H1 (cell line): Measurements from ENCODE around the gene ITGAV. TPM values are rescaled to one million over a fixed set of nuclear protein-coding genes. Genes with fewer than 3 reads are reported as not detected.

Experiments used
- CTCF ChIA-PET: fragments of 300-600 bp; sonication (Branson Sonifier 250); formaldehyde crosslinking; loops from one replicate; lab custom pipeline; 2021; ENCODE audit not compliant: partially characterized antibody; lab: Charles Lee
- POLR2A ChIA-PET: fragments of 300-600 bp; sonication (Branson Sonifier 250); formaldehyde crosslinking; loops from one replicate; lab custom pipeline; 2021; ENCODE audit warnings: inconsistent platforms; ENCODE audit not compliant: partially characterized antibody; lab: Charles Lee
- DNase-seq, 2 experiments: peaks; one replicate each; pipeline versions ENCODE4 v3.0.0 to v3.0.0-alpha.2; 2010 to 2022; ENCODE audit warnings: low spot score in 2 of 2, low read depth in 1 of 2, mixed read lengths in 1 of 2
- FAIRE-seq: peaks from 2 replicates; lab custom pipeline; 2011; peaks lifted over from hg19 to GRCh38; lab: Jason Lieb, UNC
- H2AFZ ChIP-seq: 2 replicates; pipeline ENCODE4 v1.8.1; 2012; ENCODE audit warnings: low read length, inconsistent platforms
- H2AK5ac ChIP-seq: 2 replicates; pipeline ENCODE4 v1.6.1; 2013; ENCODE audit warnings: low read depth, low read length
- H2BK120ac ChIP-seq: replicated peaks from 2 replicates; pipeline ENCODE3; 2013; ENCODE audit warnings: low read depth, low read length, inconsistent platforms
- H2BK12ac ChIP-seq: 2 replicates; pipeline ENCODE4 v1.6.1; 2013; ENCODE audit warnings: low read depth, low read length
- H2BK15ac ChIP-seq: 2 replicates; pipeline ENCODE4 v1.6.1; 2013; ENCODE audit warnings: low read length
- H2BK20ac ChIP-seq: 2 replicates; pipeline ENCODE4 v1.6.1; 2013; ENCODE audit warnings: low read length
- H2BK5ac ChIP-seq: 2 replicates; pipeline ENCODE4 v1.6.1; 2013; ENCODE audit warnings: low read depth, low read length
- H3K14ac ChIP-seq: 2 replicates; pipeline ENCODE4 v1.6.1; 2013; ENCODE audit warnings: inconsistent platforms; ENCODE audit not compliant: insufficient read length
- H3K18ac ChIP-seq: 2 replicates; pipeline ENCODE4 v1.6.1; 2013; ENCODE audit warnings: low read length; ENCODE audit errors: extremely low read depth
- H3K23ac ChIP-seq: 2 replicates; pipeline ENCODE4 v1.6.1; 2013; ENCODE audit warnings: inconsistent platforms; ENCODE audit not compliant: insufficient read length
- H3K23me2 ChIP-seq: 2 replicates; pipeline ENCODE4 v1.6.1; 2013; ENCODE audit warnings: low read depth, low read length
- H3K27ac ChIP-seq: 2 replicates; pipeline ENCODE4 v1.6.1; 2011; ENCODE audit warnings: low read depth, low read length, inconsistent platforms
- H3K27me3 ChIP-seq, 4 experiments: replicated peaks in 1 of 4; 1 replicate in 1 of 4; 2 replicates in 3 of 4; pipeline versions ENCODE4 v1.6.1 to v1.8.1; 2011 to 2013; ENCODE audit warnings: low read length in 3 of 4, mild to moderate bottlenecking in 3 of 4, inconsistent platforms in 2 of 4, mixed read lengths in 2 of 4, moderate library complexity in 1 of 4; ENCODE audit not compliant: control insufficient read depth in 3 of 4, insufficient read depth in 3 of 4; ENCODE audit errors: extremely low read depth in 1 of 4
- H3K36me3 ChIP-seq, 4 experiments: 2 replicates each; pipeline versions ENCODE4 v1.6.1 to v1.8.1; 2011 to 2013; ENCODE audit warnings: mild to moderate bottlenecking in 4 of 4, low read length in 3 of 4, moderate library complexity in 2 of 4, control low read depth in 1 of 4, inconsistent platforms in 1 of 4; ENCODE audit not compliant: insufficient read depth in 4 of 4, control insufficient read depth in 2 of 4
- H3K4ac ChIP-seq: replicated peaks from 2 replicates; pipeline ENCODE3; 2013; ENCODE audit warnings: low read length, low read depth, mixed read lengths, inconsistent platforms; ENCODE audit not compliant: insufficient read length
- H3K4me1 ChIP-seq, 4 experiments: replicated peaks in 1 of 4; 1 replicate in 1 of 4; 2 replicates in 3 of 4; pipeline versions ENCODE4 v1.6.1 to v1.8.1; 2011 to 2013; ENCODE audit warnings: low read length in 3 of 4, inconsistent platforms in 2 of 4, mixed read lengths in 1 of 4; ENCODE audit not compliant: insufficient read depth in 4 of 4, control insufficient read depth in 3 of 4
- H3K4me2 ChIP-seq, 2 experiments: 2 replicates each; pipeline versions ENCODE4 v1.6.1 to v1.8.1; 2011 to 2013; ENCODE audit warnings: low read depth in 2 of 2, low read length in 2 of 2, control low read depth in 1 of 2, inconsistent platforms in 1 of 2, mild to moderate bottlenecking in 1 of 2; ENCODE audit not compliant: insufficient read depth in 1 of 2
- H3K4me3 ChIP-seq, 4 experiments: fragments of 200-600, 300-600 bp in 1 of 4; sonication (generic), shearing (Covaris generic), sonication (Bioruptor Twin) in 1 of 4; 2 replicates each; pipeline versions ENCODE4 v1.5.1 to v1.8.1; 2011 to 2016; ENCODE audit warnings: low read length in 4 of 4, low read depth in 3 of 4, control low read depth in 2 of 4, inconsistent platforms in 2 of 4, mild to moderate bottlenecking in 2 of 4, mixed read lengths in 1 of 4, moderate library complexity in 1 of 4; ENCODE audit not compliant: insufficient read depth in 2 of 4; ENCODE audit errors: extremely low read depth in 1 of 4
- H3K56ac ChIP-seq: replicated peaks from 2 replicates; pipeline ENCODE3; 2013; ENCODE audit warnings: low read depth, mild to moderate bottlenecking, mixed read lengths, low read length, inconsistent platforms; ENCODE audit not compliant: insufficient read length
- H3K79me1 ChIP-seq: 2 replicates; pipeline ENCODE4 v1.6.1; 2013; ENCODE audit warnings: low read depth, low read length, control low read depth
- H3K79me2 ChIP-seq, 2 experiments: 2 replicates each; pipeline versions ENCODE4 v1.6.1 to v1.8.1; 2012 to 2013; ENCODE audit warnings: low read length in 2 of 2, mild to moderate bottlenecking in 2 of 2, inconsistent platforms in 1 of 2; ENCODE audit not compliant: insufficient read depth in 2 of 2, control insufficient read depth in 1 of 2
- H3K9ac ChIP-seq, 4 experiments: replicated peaks in 1 of 4; 1 replicate in 1 of 4; 2 replicates in 3 of 4; pipeline versions ENCODE4 v1.6.1 to v1.8.1; 2011 to 2013; ENCODE audit warnings: low read depth in 3 of 4, low read length in 3 of 4, control low read depth in 2 of 4, mild to moderate bottlenecking in 2 of 4, moderate library complexity in 2 of 4, inconsistent platforms in 1 of 4; ENCODE audit errors: extremely low read depth in 1 of 4
- H3K9me3 ChIP-seq, 2 experiments: 2 replicates each; pipeline versions ENCODE4 v1.6.1 to v1.8.1; 2012 to 2013; ENCODE audit warnings: mild to moderate bottlenecking in 2 of 2, moderate library complexity in 2 of 2, control low read depth in 1 of 2, inconsistent platforms in 1 of 2, low read depth in 1 of 2, low read length in 1 of 2, mixed read lengths in 1 of 2; ENCODE audit not compliant: insufficient read depth in 2 of 2
- H4K20me1 ChIP-seq, 2 experiments: replicated peaks in 1 of 2; 2 replicates each; pipeline versions ENCODE3 to v1.8.1; 2011 to 2013; ENCODE audit warnings: inconsistent platforms in 2 of 2, low read length in 2 of 2, mild to moderate bottlenecking in 1 of 2; ENCODE audit not compliant: insufficient read depth in 2 of 2, control insufficient read depth in 1 of 2
- H4K5ac ChIP-seq: 2 replicates; pipeline ENCODE4 v1.6.1; 2013; ENCODE audit warnings: low read length, low read depth, mixed read lengths, inconsistent platforms; ENCODE audit not compliant: insufficient read length
- H4K8ac ChIP-seq: 2 replicates; pipeline ENCODE4 v1.8.0; 2013; ENCODE audit warnings: mild to moderate bottlenecking, moderate library complexity, low read length, inconsistent platforms; ENCODE audit not compliant: insufficient read depth; ENCODE audit errors: extremely low read depth
- H4K91ac ChIP-seq: replicated peaks from 2 replicates; pipeline ENCODE3; 2013; ENCODE audit warnings: low read length, mixed read lengths, inconsistent platforms; ENCODE audit not compliant: insufficient read length
- EGR1 ChIP-seq: IDR thresholded peaks from 2 replicates; pipeline ENCODE4 v1.6.1; 2011; ENCODE audit warnings: low read depth, low read length, borderline replicate concordance
- JUN ChIP-seq: IDR thresholded peaks from 2 replicates; pipeline ENCODE4 v1.6.1; 2011; ENCODE audit warnings: low read depth, mild to moderate bottlenecking, improper control_type of control experiment, low read length
- KDM5A ChIP-seq: fragments of 200-600 bp; IDR thresholded peaks from 2 replicates; pipeline ENCODE4 v1.7.1; 2012; ENCODE audit warnings: mild to moderate bottlenecking, low read length, inconsistent platforms, mixed read lengths
- NANOG ChIP-seq: IDR thresholded peaks from 2 replicates; pipeline ENCODE4 v1.6.1; 2011; ENCODE audit warnings: low read length, low read depth, mild to moderate bottlenecking, inconsistent platforms; ENCODE audit not compliant: insufficient read depth, poor library complexity, severe bottlenecking
- NRF1 ChIP-seq: IDR thresholded peaks from 2 replicates; pipeline ENCODE4 v1.6.1; 2011; ENCODE audit warnings: mild to moderate bottlenecking, low read depth, low read length, improper control_type of control experiment
- POLR2A ChIP-seq, 2 experiments: IDR thresholded peaks; 1 replicate in 1 of 2; 2 replicates in 1 of 2; pipeline ENCODE4 v1.6.1; 2011; ENCODE audit warnings: low read depth in 2 of 2, low read length in 2 of 2, mild to moderate bottlenecking in 2 of 2; ENCODE audit errors: control extremely low read depth in 1 of 2
- POLR2AphosphoS5 ChIP-seq: IDR thresholded peaks from 2 replicates; pipeline ENCODE4 v1.6.1; 2011; ENCODE audit warnings: low read depth, low read length
- SP1 ChIP-seq: IDR thresholded peaks from 2 replicates; pipeline ENCODE4 v1.6.1; 2011; ENCODE audit warnings: low read depth, low read length
- SP4 ChIP-seq: IDR thresholded peaks from 2 replicates; pipeline ENCODE4 v1.6.1; 2012; ENCODE audit warnings: low read length, inconsistent platforms
- TAF7 ChIP-seq: optimal IDR thresholded peaks from 2 replicates; pipeline ENCODE3; 2011; ENCODE audit warnings: low read depth, mild to moderate bottlenecking, inconsistent platforms, low read length, moderate library complexity, borderline replicate concordance
- WGBS, 2 experiments: shearing (Covaris generic) in 1 of 2; methylation state at CpG; one replicate each; pipeline versions ENCODE4 v1.1.6 to v1.1.7; 2013 to 2015; ENCODE audit warnings: low lambda C conversion rate in 2 of 2, mixed read lengths in 2 of 2, inconsistent platforms in 1 of 2, low coverage in 1 of 2, missing lambda C conversion rate in 1 of 2; ENCODE audit not compliant: insufficient replicate concordance in 2 of 2, insufficient coverage in 1 of 2, insufficient read length in 1 of 2; ENCODE audit errors: extremely low coverage in 1 of 2, missing lambda C conversion rate in 1 of 2; 5-methylcytosine and 5-hydroxymethylcytosine counted together
- polyA plus RNA-seq, 7 experiments: library from polyadenylated mRNA; depleted of rRNA in 3 of 7; stranded (reverse) in 5 of 7; unstranded in 2 of 7; fragments of >200 nt in 5 of 7; fragments of 200-250 nt in 2 of 7; gene quantifications; 1 replicate in 5 of 7; 2 replicates in 1 of 7; 4 replicates in 1 of 7; pipeline versions ENCODE4 v1.2.1 to v1.2.3, GENCODE V29; 2011 to 2013; ENCODE audit warnings: missing spikeins in 2 of 7, mixed read lengths in 2 of 7
- total RNA-seq: library from RNA; stranded (reverse); fragmentation: NEBNext Ultra II Directional; extraction: Animal tissue kit (Norgen Biotek cat#: 25700); gene quantifications from 2 replicates; pipeline ENCODE4 v1.2.1, GENCODE V29; 2021

ITGAV gene
- total and polyA plus RNA-seq, 2 of the 8 experiments (the other 6 are each of a cell fraction or from before 2014, with no cell fraction given) = 11.7 to 42.4 TPM

DNA sequence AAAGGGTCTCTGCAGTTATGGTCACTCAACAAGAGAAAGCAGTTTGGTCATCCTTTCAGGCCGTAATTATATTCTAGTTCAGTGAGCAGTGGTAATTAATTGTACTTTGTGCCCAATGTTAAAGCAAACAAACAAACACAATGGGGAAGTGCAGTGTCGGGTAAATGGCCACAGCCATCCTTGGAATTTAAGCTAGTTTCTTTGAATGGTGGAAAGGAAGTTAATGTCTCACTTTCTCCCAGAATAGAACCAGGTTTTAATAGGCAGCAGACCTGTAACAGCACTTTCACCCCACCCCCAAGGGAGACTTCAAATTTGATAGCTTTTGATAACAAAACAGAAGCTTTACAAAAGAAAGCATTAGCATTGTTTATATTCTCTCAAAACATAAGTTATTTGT, 20.0 kb upstream of the ITGAV start:
- Histone ChIP-seq H2BK120ac (no peak overlapping the region), H3K4ac (no peak overlapping the region), H3K23me2 (no peaks in the 10 kb centered on the region), H2BK12ac (no peak overlapping the region), H3K4me1 (peaks cover 0 to 2% (median 0%) of the 10 kb centered on the region in 4 experiments; a peak in 2 of 7 replicates), H4K5ac (no peak overlapping the region), H3K23ac (no peak overlapping the region), H2AFZ (no peak overlapping the region), H3K9me3 (0 out of 4 replicates have a peak, but pooled peaks cover 0 to 3% of the 10 kb centered on the region in 2 experiments), H3K14ac (no peak overlapping the region), H4K20me1 (no peaks in the 10 kb centered on the region), H2BK15ac (no peak overlapping the region), H3K18ac (no peak overlapping the region), H3K4me2 (no peak overlapping the region)
- no peak for DNase-seq
- FAIRE-seq = no peak
- CTCF ChIA-PET = interaction anchor here (0.6 to 2.3 kb wide), 4 partner anchors 14 to 66 kb away, joined by 4 to 5 read pairs (median 4); no protein-coding TSS in a partner anchor
- no peak for TF ChIP-seq JUN
- TF ChIP-seq SP1 = no peak
- no peak for TF ChIP-seq EGR1
- TF ChIP-seq POLR2AphosphoS5 = no peak
- TF ChIP-seq NANOG = no peak
- no peak for TF ChIP-seq SP4
- no peak for TF ChIP-seq POLR2A (IDR thresholded peaks at IDR 0.05; ENCODE audit: control extremely low read depth in 1 of 2, low read depth in 2 of 2, low read length in 2 of 2)
- no peak for TF ChIP-seq NRF1
- no peak for TF ChIP-seq KDM5A
- no peak for TF ChIP-seq TAF7
- TF ChIP-seq, all 59 proteins: peak for 0
- no peaks in the 10 kb centered on the region for H3K36me3 ChIP-seq
- H4K91ac ChIP-seq = no peak overlapping the region
- WGBS, 2 experiments = 76% methylated on average over 2 of the region's 2 CpGs; no CpG with 5 or more reads in 1 of the 2 experiments
- H3K4me3 ChIP-seq = no peak overlapping the region
- H3K79me2 ChIP-seq = no peaks in the 10 kb centered on the region
- H3K27ac ChIP-seq = no peak overlapping the region
- H2BK20ac ChIP-seq = no peak overlapping the region
- H2AK5ac ChIP-seq = no peak overlapping the region
- H3K27me3 ChIP-seq = no peaks in the 10 kb centered on the region
- no peaks in the 10 kb centered on the region for H3K79me1 ChIP-seq
- H2BK5ac ChIP-seq = no peak overlapping the region
- POLR2A ChIA-PET = interaction anchor here (0.8 kb wide), 1 partner anchor 19 kb away, joined by 3 read pairs; no protein-coding TSS in a partner anchor
- H3K9ac ChIP-seq = no peak overlapping the region
- no peak overlapping the region for H3K56ac ChIP-seq
- H4K8ac ChIP-seq = no peak overlapping the region
